Measurements from ENCODE around the gene MAGI1.

MAGI1 gene

DNA sequence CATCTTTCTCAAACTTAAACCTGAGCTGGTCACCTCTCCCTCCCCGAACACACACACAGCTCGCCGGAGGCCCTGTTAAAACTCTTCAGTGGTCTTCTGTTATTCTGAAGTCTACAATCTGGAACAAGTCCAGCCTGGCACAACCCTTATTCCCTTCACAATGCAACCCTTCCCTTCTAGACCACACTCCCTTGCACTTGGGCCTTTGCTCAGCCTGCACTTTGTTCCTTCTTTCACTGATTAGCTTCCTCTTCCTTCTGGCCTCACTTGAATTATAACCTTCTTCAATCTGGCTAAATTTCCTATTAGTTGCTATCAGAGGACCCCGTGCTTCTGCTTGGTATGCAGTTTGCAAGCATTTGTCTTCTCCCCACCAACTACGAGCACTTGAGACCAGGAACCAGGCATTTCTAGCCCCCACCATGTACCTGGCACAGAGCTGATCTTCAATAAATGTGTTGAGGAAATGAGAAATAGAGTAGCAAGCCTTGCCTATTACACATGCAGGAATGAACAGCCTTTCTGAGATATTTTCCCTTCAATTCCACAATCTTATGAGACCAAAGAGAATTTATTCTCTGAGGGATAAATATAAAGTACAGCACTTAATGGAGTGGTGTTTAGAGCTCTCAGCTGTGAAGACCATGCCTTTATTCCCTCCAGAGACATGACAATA is 687.8 kb downstream of the MAGI1 start:
- DNase-seq (ENCODE audit: low spot score) = no peak

DNA sequence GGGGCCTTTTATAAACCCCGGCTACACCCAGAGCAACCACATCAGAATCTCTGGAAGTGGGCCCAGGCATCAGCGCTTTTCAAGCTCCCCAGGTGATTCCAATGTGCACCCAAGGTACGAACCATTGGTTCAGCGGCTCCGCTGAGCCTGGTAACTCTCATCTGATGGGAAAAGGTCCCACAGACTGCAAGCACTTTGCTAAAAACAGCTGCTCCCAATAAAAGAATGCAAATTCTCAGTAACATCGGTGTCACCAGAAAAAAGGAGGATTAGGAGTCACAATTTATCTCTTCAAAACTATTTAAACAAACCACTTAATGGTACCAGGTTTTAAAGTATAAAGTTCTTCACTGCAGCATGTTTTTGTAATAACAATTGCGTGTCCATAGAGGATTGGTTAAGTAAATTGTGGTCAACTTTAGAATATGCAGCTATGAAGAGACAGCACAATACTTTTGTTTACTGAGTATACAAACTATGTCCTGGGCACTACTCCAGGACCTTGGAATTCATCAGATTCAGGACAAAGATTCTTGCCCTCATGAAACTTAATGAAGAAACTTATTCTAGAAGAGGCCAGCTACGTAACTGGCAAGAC is 690.2 kb downstream of the MAGI1 start:
- no peak for DNase-seq (ENCODE audit: low spot score)

DNA sequence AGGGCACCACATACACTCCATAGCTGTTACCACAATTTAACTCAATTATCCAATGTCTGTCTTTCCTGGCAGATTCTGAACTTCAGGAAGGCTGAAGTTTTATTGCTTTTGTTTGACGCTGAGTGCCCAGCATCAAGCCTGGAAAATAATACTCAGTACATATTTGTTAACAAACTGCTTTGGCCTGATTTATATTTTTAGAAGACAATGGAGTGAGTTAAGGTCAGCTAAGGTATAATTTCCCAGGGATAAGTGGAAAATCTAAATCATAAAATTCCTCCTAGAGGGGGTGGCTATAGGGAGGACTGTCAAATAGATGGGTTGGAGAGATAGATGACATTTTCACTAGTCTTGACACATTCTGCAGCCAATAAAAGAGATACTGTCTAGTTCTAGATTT is 691.6 kb downstream of the MAGI1 start:
- no peak for DNase-seq (ENCODE audit: low spot score)

DNA sequence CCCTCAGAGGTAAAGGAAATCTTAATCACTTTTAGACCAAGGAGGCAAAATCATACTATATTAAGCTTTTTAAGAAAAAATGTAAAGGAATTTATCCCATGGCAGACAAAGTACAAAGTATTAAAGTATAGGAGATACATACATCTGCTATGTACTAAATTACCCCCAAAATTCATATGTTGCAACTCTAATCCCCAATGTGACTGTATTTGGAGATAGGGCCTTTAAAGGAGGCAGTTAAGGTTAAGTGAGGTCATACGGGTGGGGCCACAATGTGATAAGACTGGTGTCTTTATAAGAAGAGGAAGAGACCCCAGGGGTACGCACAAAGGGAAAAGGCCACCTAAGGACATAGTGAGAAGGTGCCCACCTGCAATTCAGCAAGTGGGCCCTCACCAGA is 693.9 kb downstream of the MAGI1 start:
- no peak for DNase-seq (ENCODE audit: low spot score)

DNA sequence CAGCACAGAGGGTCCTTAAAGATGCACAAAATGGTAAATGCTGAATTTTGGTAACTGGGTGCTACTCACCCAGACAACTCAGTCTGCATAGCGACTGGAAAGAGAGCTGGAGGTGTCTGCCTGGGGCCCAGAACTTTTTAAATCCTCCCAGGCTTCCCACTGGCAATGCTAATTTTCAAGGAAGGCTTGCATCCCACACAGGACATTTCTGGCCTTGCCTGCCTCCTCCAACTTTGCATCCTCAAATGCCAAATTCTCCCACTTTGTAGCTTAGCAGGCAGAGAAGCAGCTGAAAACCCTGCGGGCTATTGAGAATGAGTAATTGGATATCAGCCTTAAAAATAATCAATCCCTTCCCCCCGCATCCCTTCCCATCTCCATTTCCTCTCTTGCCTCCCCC is 694.3 kb downstream of the MAGI1 start:
- no peak for DNase-seq (ENCODE audit: low spot score)

DNA sequence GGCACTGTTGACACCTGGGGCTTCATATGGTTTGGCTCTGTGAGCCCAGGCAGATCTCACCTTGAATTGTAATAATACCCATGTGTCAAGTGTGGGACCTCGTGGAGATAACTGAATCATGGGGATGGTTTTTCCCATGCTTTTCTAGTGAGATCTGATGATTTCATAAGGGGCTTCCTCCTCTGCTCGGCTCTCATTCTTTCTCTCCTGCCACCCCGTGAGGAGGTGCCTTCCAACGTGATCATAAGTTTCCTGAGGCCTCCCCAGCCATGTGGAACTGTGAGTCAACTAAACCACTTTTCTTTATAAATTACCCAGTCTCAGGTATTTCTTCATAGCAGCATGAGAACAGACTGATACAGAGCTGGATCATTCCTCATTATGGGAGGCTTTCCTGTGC is 695.0 kb downstream of the MAGI1 start:
- DNase-seq (ENCODE audit: low spot score) = no peak

DNA sequence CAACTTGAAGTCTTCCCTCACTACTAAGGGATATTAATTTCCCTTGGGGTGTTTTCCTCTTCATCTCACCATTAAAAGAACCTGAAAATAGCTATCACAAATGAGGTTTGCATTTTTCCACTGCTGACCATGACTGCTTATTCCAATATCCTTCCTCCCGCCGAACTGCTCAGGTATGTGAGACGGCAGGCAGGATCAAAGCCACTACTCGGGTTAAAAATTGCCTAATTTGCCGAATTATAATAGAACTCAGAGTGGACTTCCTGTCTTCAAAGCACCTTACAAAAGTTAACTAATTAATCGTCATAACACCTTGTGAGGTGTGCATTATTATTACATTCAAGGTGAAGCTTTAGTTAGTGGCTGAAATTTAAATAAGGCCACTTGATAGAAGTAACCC is 695.7 kb downstream of the MAGI1 start:
- no peak for DNase-seq (ENCODE audit: low spot score)

DNA sequence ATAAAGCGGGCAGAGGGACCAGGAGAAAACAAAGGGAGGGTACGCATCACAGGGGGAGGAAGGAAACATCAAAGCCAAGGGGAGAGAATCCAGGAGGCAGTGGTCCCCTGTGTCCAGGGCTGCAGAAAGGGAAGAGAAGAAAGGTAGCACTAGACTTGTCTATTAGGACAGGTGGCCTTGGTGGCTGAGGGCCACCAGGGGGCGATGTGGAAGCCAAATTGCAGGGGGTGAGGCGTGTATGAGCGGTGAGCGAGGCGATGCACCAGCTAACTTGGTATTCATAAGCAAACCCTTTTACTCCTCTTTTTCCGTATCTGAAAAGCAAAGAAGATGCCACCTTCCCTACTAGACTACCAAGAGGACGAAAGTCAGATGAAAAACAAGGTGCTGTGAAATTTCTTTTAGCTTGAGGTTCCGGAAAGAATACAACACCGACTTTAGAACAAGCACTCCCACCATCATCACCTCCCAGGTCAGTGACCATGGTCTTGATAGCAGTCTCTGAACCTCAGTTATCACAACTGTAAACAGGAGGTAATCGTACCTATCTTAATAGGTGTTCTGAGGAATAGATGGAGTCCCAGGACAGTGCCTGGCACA is 696.5 kb downstream of the MAGI1 start:
- peak; percentile 18 for DNase-seq (ENCODE audit: low spot score)

DNA sequence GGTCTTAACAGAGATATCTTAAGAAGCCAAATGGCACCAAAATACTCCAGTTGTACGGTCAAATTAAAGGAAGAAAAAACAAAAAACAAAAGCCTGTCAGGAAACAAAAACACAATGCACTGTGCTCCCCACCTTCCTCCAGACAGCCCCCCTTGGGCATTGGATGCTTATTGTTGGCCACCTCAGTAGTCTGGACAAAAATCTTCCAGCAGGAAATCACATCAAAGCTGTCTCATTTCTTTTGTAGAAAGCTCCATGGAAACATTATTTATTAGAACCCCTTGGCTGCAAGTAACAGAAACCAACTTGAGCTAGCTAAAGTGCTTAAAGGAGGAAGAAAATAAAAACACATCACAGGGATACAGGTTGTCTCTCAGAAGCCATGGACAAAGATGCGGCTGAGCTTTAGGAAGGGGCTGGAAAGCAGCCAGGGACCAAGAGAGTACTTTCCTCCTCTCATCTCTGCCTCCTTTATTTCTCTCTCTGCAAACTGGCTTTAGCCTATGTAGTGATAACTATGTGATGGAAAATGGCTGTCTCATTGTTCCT is 699.5 kb downstream of the MAGI1 start:
- no peak for DNase-seq (ENCODE audit: low spot score)

DNA sequence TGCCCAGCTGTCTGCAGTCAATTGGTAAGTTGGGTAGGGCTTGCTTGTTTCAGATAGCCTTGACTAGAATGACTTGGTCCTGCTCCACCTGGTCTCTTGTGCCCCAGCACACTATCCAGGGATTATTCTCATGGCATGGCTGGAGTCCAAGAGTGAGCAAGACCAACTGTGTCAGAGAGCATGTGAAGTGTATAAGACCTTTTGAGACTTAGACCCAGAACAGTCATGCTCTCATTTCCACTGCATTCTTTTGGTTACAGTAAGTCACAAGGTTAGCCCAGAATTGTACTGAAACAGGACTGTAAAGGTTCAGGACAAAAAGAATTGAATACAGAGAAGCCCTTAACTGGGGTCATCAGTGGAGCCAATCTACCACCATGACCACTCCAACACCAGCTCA is 700.1 kb downstream of the MAGI1 start:
- DNase-seq (ENCODE audit: low spot score) = no peak

DNA sequence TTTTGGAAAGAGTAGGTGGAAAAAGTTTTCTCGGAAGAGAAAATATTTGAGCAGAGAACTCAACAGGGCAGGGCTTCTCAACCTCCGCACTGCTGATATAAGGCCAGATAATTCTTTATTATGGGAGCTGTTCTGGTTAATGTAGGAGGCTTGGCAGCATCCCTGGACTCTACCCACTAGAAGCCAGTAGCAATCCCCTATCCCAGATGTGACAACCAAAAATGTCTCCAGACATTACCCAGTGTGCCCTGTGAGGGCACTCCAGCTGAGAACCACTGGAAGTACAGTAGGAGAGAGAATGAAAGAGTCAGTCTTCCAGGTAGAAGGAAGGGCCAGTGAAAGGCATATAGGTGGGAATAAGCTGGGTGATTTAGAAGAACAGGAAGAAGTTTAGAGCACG is 703.1 kb downstream of the MAGI1 start:
- DNase-seq (ENCODE audit: low spot score) = no peak

DNA sequence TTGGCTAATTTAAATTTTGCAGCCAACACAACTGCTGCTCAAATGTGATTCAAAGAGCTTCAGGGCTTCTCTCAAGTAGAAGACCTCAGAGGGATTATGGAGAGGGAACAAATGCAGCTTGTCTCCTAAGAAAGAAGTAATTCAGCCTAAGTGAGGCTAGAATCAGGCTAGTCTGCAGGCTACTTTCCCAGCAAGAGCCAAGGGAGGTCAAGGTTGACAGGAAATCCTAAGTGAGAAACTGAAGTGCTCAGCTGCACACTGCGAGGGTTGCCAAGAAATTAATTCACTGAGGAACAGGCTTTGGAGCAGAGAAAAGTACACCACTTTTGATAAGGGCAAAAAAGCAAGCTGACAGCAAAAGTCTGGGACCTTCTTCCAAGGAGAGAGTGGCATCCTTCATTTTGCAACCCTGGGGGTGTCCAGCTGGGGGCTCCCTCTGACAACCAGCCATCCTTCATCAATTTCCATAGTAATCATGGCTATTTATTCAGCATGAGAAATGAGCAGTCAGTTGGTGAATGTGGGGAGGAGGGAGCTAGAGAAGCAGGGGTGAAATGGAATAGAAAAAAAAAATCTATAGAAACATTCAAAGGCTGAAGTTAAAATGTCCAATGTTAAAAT is 704.6 kb downstream of the MAGI1 start:
- peak; percentile 52 for DNase-seq (ENCODE audit: low spot score)

DNA sequence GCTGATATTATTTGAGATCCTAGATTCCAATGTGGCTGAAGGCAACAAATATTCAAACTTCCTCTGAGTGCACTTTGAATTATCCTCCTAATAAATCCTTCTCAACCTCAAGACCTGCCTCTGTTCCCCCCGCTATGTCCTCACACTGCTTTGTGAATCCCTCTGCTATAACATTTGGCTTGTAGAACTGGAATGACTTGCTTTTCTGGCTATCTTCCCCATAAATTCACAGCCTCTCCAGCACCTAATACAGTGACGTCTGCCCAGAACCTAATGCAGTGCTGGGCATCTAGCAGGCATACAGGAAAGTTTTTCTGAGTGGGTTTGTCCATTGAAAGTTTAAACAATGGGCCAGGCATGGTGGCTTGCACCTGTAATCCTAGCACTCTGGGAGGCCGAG is 707.0 kb downstream of the MAGI1 start:
- DNase-seq (ENCODE audit: low spot score) = no peak

DNA sequence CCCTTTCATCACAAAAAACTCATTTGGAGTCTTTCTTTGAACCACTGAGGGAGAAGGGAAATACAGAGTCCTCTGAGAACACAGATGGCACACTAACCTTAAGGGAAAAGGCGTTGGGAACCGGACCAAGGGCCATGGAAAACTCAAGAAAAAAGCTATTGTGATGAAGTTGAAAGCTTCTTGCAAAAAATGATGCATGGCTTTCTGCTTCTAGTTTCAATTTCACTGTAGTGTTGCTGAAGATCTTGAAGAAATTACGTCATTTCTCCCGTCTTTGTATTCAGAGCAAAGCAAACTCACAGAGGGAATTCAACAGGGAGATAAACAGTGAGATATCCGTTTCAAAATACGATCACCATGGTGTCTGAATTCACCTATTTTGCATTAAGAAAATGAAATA is 708.6 kb downstream of the MAGI1 start:
- DNase-seq (ENCODE audit: low spot score) = no peak

DNA sequence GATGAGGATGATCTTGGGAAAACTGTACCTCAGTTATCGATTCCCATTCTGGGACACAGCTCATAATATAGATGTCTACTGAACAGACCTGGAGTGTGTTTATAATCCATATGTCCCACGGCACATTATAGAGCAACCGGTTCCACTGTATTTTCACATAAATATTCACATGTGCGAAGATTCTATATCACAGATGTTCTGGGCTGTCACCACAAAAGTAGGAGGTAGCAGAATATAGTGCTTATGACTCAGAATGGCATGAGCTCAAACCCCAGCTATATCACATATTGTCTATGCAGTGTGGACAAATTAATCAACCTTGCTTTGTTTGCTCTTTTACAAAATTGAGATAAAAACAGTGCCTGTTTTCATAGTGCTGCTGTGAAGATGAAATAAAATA is 710.6 kb downstream of the MAGI1 start:
- DNase-seq (ENCODE audit: low spot score) = no peak

DNA sequence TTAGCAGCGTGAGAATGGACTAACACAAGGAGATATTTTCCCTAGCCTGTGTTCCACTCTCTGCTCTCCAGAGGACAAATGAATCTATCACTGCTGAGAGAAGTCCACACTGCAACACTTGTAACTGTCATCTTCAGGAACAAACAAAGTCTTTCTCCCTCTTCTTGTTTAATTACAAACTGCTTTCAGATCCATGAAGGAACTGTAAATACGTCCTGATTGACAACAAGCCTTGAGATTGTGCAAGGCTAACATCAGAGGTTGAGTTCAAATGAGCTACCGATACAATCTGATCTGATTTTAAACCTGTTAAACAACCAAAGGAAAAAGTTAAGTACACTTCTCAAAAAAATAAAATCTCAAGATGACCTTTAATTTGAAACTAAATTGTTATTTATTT is 712.1 kb downstream of the MAGI1 start:
- DNase-seq (ENCODE audit: low spot score) = no peak

DNA sequence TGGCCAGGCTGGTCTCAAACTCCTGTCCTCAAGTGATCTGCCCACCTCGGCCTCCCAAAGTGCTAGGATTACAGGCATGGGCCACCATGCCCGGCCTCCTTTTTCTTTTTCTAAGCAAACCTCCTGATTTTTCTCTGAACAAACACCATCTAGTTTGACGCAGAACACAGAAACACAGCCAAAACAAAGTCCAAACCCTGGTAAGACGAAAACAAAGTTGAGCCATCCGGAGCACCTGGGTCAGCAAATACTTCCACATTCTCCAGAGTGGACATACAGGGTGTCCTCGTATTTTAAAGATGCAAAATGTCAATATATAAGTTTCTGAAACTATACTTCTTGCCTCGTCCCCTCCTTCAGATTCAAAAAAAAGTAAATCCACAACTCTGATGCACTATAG is 715.8 kb downstream of the MAGI1 start:
- no peak for DNase-seq (ENCODE audit: low spot score)

DNA sequence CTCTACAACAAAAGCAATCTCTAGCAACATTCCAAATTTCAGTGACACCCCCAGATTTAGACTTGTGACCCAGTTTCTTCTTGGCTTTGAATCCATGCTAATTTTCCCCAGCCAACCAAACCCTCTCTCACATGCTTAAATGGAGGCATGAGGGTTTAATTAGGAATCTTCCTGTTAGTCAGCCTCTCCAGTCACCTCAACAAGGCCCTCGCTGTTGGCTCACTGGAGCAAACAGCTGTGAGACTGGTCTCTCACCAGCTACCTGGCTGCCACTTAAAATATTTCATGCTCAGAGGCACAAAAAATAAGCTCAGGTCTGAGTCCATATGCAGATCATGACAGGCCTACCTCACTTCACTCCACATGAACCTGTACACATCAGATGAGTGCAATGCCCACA is 720.5 kb downstream of the MAGI1 start:
- no peak for DNase-seq (ENCODE audit: low spot score)

DNA sequence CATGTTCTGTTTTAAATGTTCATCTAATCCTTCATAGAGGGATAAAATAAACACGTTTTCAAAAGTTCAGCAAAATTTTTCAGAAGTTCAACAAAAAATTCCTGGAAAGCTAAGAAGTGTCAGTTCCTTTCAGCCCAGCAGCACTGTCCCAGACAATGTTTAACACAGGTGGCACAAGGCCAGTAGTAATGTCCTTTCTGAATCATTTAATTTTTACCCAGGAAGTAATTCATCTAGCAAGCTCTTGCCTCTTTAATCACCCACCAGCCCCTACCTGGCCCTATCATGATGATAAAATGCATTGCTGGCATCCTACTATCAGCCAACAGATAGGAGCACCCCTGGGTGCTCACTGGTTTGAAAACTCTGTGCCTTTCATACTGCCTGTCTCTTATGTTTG is 723.8 kb downstream of the MAGI1 start:
- no peak for DNase-seq (ENCODE audit: low spot score)

DNA sequence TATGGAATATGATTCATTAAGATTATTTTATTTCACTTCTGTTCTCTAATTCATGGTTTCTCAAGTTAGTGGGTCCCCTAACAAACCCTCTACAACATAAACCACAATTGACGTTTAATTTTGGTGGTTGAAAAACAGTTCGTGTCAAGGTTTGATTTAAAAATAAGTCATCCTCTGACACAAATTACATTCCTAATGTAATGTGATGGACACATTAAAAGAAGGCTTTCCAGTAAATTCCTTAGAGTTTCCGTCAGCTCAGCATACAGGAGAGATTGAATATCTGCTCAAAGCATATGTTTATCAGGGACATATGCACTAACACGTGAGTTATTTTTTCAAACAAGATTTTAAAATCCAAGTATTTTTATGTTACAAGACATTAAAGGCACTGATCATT is 724.4 kb downstream of the MAGI1 start:
- no peak for DNase-seq (ENCODE audit: low spot score)

DNA sequence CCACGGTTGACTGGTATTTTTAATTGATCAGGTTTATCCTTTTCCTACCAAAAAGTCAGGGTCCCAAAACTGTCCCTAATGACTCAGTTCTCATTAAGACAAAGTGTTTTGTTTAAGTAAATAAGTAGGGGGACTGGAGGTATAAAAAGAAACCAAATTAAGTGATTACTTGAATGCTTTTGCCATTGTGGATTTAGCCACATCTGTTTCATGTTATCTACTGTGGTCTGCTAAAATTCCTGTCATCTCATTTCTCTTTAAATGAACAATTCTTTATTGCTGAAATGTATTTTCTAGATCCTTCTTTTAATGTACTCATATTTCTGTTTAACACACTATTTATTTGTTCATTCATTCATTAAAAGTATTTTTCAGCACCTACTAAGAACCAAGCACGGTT is 725.1 kb downstream of the MAGI1 start:
- DNase-seq (ENCODE audit: low spot score) = no peak

DNA sequence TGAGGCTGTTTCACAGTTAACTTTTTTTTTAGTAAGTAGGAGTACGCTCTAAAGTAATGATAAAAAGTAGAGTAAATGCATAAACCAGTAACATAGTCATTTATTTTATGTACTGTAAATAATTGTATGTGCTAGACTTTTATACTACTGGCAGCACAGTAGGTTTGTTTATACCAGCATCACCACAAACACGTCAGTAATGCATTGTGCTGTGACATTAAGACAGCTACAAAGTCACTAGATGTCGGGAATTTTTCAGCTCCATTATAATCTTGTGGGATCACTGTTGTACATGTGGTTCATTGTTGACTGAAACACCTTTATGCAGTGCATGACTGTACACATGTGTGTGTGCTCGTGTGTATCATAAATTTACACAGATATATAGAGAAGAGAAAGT is 732.9 kb downstream of the MAGI1 start:
- no peak for DNase-seq (ENCODE audit: low spot score)

Measured in Ammon's horn (tissue), 1 donor.